CD14-positive monocyte (primary cell): Measurements from ENCODE around the gene TANGO6. TPM values are rescaled to one million over a fixed set of nuclear protein-coding genes. Genes with fewer than 3 reads are reported as not detected.
A peak's percentile ranks its signal among the peaks of the same experiment; 100 is the strongest.

ENCODE experiments used
- DNase-seq, 3 donors: peaks; one replicate each; pipeline ENCODE4 v3.0.0-alpha.2; 2011 to 2022
- H2AFZ ChIP-seq: 2 replicates; pipeline ENCODE4 v1.6.0; 2012; ENCODE audit warnings: mild to moderate bottlenecking, low read depth, low read length, inconsistent platforms; ENCODE audit not compliant: insufficient read depth, poor library complexity, severe bottlenecking
- H3K27ac ChIP-seq, 2 donors: 1 replicate in 1 of 2; 2 replicates in 1 of 2; pipeline ENCODE4 v1.5.1; 2012 to 2013; ENCODE audit warnings: low read length in 2 of 2, control low read depth in 1 of 2, inconsistent platforms in 1 of 2, low read depth in 1 of 2, mild to moderate bottlenecking in 1 of 2
- H3K27me3 ChIP-seq, 2 donors: one replicate each; pipeline versions ENCODE4 v1.6.0 to v1.6.1; 2011 to 2013; ENCODE audit warnings: low read length in 2 of 2; ENCODE audit not compliant: control insufficient read depth in 2 of 2, insufficient read depth in 2 of 2
- H3K36me3 ChIP-seq, 2 donors: replicated peaks in 1 of 2; 1 replicate in 1 of 2; 2 replicates in 1 of 2; pipeline versions ENCODE4 v1.5.1 to v1.6.1; 2012 to 2013; ENCODE audit warnings: low read length in 2 of 2, control low read depth in 1 of 2, inconsistent platforms in 1 of 2, mild to moderate bottlenecking in 1 of 2; ENCODE audit not compliant: insufficient read depth in 2 of 2, control insufficient read depth in 1 of 2
- H3K4me1 ChIP-seq, 2 donors: 1 replicate in 1 of 2; 2 replicates in 1 of 2; pipeline versions ENCODE4 v1.5.1 to v1.6.1; 2012 to 2013; ENCODE audit warnings: low read length in 2 of 2, control low read depth in 1 of 2, inconsistent platforms in 1 of 2, mild to moderate bottlenecking in 1 of 2, moderate library complexity in 1 of 2; ENCODE audit not compliant: insufficient read depth in 2 of 2, control insufficient read depth in 1 of 2
- H3K4me2 ChIP-seq: replicated peaks from 2 replicates; pipeline ENCODE3; 2012; ENCODE audit warnings: low read length, moderate library complexity, mild to moderate bottlenecking; ENCODE audit not compliant: poor library complexity, severe bottlenecking; ENCODE audit errors: extremely low read depth
- H3K4me3 ChIP-seq, 3 experiments: fragments of 200-600 bp in 1 of 3; sonication (generic) in 1 of 3; replicated peaks in 1 of 3; 1 replicate in 2 of 3; 2 replicates in 1 of 3; pipeline ENCODE4 v1.5.1; 2011 to 2013; ENCODE audit warnings: low read length in 3 of 3, mild to moderate bottlenecking in 3 of 3, control low read depth in 2 of 3, low read depth in 2 of 3, inconsistent platforms in 1 of 3, moderate library complexity in 1 of 3
- H3K79me2 ChIP-seq: 2 replicates; pipeline ENCODE4 v1.6.0; 2012; ENCODE audit warnings: mild to moderate bottlenecking, control low read depth, inconsistent platforms, low read length, moderate library complexity; ENCODE audit not compliant: insufficient read depth
- H3K9ac ChIP-seq: 2 replicates; pipeline ENCODE4 v1.6.0; 2017; ENCODE audit warnings: low read length, mild to moderate bottlenecking; ENCODE audit not compliant: insufficient read depth, poor library complexity, severe bottlenecking
- H3K9me3 ChIP-seq, 2 donors: replicated peaks in 1 of 2; 1 replicate in 1 of 2; 2 replicates in 1 of 2; pipeline versions ENCODE4 v1.5.1 to v1.6.1; 2012 to 2013; ENCODE audit warnings: low read length in 2 of 2, control low read depth in 1 of 2; ENCODE audit not compliant: control insufficient read depth in 1 of 2, insufficient read depth in 1 of 2
- H4K20me1 ChIP-seq: 2 replicates; pipeline ENCODE4 v1.6.0; 2012; ENCODE audit warnings: mild to moderate bottlenecking, low read length, control low read depth, moderate library complexity; ENCODE audit not compliant: insufficient read depth
- H3K27ac Mint-ChIP-seq, 7 donors: one replicate each; pipeline ENCODE4 v1.8.0; 2020; ENCODE audit warnings: mild to moderate bottlenecking in 7 of 7, mixed read lengths in 7 of 7, moderate library complexity in 6 of 7, inconsistent platforms in 2 of 7
- H3K27me3 Mint-ChIP-seq, 3 donors: one replicate each; pipeline ENCODE4 v1.8.0; 2021 to 2022; ENCODE audit warnings: low read depth in 3 of 3, mild to moderate bottlenecking in 3 of 3, mixed read lengths in 3 of 3, moderate library complexity in 3 of 3, inconsistent platforms in 1 of 3
- H3K36me3 Mint-ChIP-seq, 2 donors: one replicate each; pipeline ENCODE4 v1.8.0; 2020; ENCODE audit warnings: mixed read lengths in 2 of 2, inconsistent platforms in 1 of 2, mild to moderate bottlenecking in 1 of 2
- H3K4me1 Mint-ChIP-seq: one replicate; pipeline ENCODE4 v1.8.0; 2020; ENCODE audit warnings: mild to moderate bottlenecking, mixed read lengths
- H3K4me3 Mint-ChIP-seq, 2 donors: one replicate each; pipeline ENCODE4 v1.8.0; 2020; ENCODE audit warnings: mild to moderate bottlenecking in 2 of 2, mixed read lengths in 2 of 2, moderate library complexity in 1 of 2
- H3K9me3 Mint-ChIP-seq, 7 donors: one replicate each; pipeline ENCODE4 v1.8.0; 2020 to 2022; ENCODE audit warnings: mixed read lengths in 7 of 7, mild to moderate bottlenecking in 6 of 7, moderate library complexity in 6 of 7, inconsistent platforms in 2 of 7
- WGBS: methylation state at CpG from one replicate; pipeline ENCODE4 v1.1.5; 2013; ENCODE audit warnings: missing lambda C conversion rate; ENCODE audit not compliant: insufficient coverage; 5-methylcytosine and 5-hydroxymethylcytosine counted together
- intact Hi-C, 2 donors: fragments of 100-400 bp; cut with micrococcal nuclease; formaldehyde crosslinking; loops; one replicate each; pipeline versions ENCODE4 v1.15.0 to v1.15.1; 2023
- polyA plus RNA-seq, 3 donors: library from polyadenylated mRNA; depleted of rRNA in 1 of 3; unstranded in 2 of 3; stranded (reverse) in 1 of 3; fragments of 300-500 nt in 2 of 3; fragments of >200 nt in 1 of 3; fragmentation: Illumina TruSeq in 2 of 3; gene quantifications; 1 replicate in 2 of 3; 2 replicates in 1 of 3; pipeline ENCODE4 v1.2.3, GENCODE V29; 2012 to 2021
- TF ChIP-seq, protein P1 (sequence below): fragments of 200-600 bp; IDR thresholded peaks from one replicate; pipeline ENCODE4 v1.8.0; 2022; ENCODE audit warnings: antibody characterized with exemption, mild to moderate bottlenecking

Gene TANGO6
- polyA plus RNA-seq, 3 donors, result 6.5 to 8.1 (median 7.3) TPM

DNA sequence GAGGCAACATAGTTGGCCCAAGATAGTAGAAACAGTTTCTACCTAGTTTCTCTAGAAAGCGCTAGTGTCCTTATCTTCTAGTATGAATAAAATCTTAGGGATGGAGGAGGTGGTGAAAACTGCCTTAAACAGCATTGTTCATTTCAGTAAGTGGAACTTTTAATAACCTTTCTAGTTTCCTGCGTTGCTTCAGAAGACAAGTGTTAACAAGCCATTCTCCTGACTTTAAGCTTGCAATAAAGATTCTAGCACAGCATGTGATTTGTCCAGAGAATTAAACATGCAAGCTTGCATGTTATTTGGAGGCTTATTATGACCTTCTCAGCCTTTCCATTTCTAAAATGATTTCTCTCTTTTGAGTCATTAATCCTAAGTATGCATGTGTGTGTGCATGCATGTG, 72.3 kb downstream of the TANGO6 start:
- TF ChIP-seq, protein P1, sequence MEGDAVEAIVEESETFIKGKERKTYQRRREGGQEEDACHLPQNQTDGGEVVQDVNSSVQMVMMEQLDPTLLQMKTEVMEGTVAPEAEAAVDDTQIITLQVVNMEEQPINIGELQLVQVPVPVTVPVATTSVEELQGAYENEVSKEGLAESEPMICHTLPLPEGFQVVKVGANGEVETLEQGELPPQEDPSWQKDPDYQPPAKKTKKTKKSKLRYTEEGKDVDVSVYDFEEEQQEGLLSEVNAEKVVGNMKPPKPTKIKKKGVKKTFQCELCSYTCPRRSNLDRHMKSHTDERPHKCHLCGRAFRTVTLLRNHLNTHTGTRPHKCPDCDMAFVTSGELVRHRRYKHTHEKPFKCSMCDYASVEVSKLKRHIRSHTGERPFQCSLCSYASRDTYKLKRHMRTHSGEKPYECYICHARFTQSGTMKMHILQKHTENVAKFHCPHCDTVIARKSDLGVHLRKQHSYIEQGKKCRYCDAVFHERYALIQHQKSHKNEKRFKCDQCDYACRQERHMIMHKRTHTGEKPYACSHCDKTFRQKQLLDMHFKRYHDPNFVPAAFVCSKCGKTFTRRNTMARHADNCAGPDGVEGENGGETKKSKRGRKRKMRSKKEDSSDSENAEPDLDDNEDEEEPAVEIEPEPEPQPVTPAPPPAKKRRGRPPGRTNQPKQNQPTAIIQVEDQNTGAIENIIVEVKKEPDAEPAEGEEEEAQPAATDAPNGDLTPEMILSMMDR, result no peak
- no peaks in the 10 kb centered on the region for H3K9me3 Mint-ChIP-seq
- intact Hi-C loops, result no loop called here
- WGBS, result no CpG with 5 or more reads among the region's 2 CpGs
- H3K4me1 Mint-ChIP-seq, result no peaks in the 10 kb centered on the region
- Histone ChIP-seq H3K9ac (no peak overlapping the region), H3K27me3 (no peaks in the 10 kb centered on the region), H3K9me3 (no peaks in the 10 kb centered on the region), H2AFZ (no peak overlapping the region), H3K79me2 (no peaks in the 10 kb centered on the region), H3K4me2 (no peak overlapping the region), H3K27ac (no peak overlapping the region), H3K4me3 (no peak overlapping the region), H3K4me1 (no peaks in the 10 kb centered on the region), H3K36me3 (peaks cover 31 to 83% of the 10 kb centered on the region in 2 donors), H4K20me1 (no peaks in the 10 kb centered on the region)
- H3K27ac Mint-ChIP-seq, result no peak overlapping the region
- peaks cover 47 to 72% of the 10 kb centered on the region in 2 donors for H3K36me3 Mint-ChIP-seq
- H3K4me3 Mint-ChIP-seq, result no peak overlapping the region
- no peak for DNase-seq
- peaks cover 0 to 3% (median 0%) of the 10 kb centered on the region in 3 donors for H3K27me3 Mint-ChIP-seq

DNA sequence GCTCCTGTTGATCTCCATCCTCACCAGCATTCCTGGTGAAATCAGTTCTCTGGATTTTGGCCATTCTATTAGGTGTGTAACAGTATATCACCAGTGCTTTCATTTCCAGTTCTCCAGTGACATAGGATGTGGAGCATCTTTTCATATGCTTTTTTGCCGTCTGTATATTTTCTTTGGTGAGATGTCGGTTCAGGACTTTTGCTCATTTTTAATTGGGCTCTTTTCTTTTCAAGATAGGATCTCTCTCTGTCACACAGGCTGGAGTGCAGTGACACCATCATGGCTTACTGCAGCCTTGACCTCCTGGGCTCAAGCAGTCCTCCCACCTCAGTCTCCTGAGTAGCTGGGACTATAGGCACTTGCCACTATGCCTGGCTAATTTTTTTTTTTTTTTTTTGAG, 74.2 kb downstream of the TANGO6 start:
- no peak for DNase-seq
- H4K20me1 ChIP-seq, result no peaks in the 10 kb centered on the region
- H3K4me2 ChIP-seq, result no peak overlapping the region
- Mint-ChIP-seq H3K36me3 (peaks cover 51 to 74% of the 10 kb centered on the region in 2 donors), H3K4me3 (no peak overlapping the region), H3K27ac (peak overlapping the region in 2 of 7 donors; percentile 35 to 42), H3K27me3 (peaks cover 0 to 3% (median 0%) of the 10 kb centered on the region in 3 donors), H3K9me3 (no peaks in the 10 kb centered on the region), H3K4me1 (no peaks in the 10 kb centered on the region)
- H3K9me3 ChIP-seq, result no peaks in the 10 kb centered on the region
- no peaks in the 10 kb centered on the region for H3K27me3 ChIP-seq
- H3K36me3 ChIP-seq, result peaks cover 30 to 77% of the 10 kb centered on the region in 2 donors
- no peaks in the 10 kb centered on the region for H3K4me1 ChIP-seq
- TF ChIP-seq, protein P1, result no peak
- no peak overlapping the region for H3K9ac ChIP-seq
- no peaks in the 10 kb centered on the region for H3K79me2 ChIP-seq
- no peak overlapping the region for H2AFZ ChIP-seq
- no peak overlapping the region for H3K27ac ChIP-seq
- intact Hi-C loops, result no loop called here
- 100% methylated on average over 1 of the region's 2 CpGs for WGBS
- no peak overlapping the region for H3K4me3 ChIP-seq
